ENCODE results near the gene IRF2BP2. TPM values are rescaled to one million over a fixed set of nuclear protein-coding genes. Genes with fewer than 3 reads are reported as not detected.

Gene IRF2BP2
- total RNA-seq, 1 donor from 2014 or later = 63.5 TPM

GRCh38 chr1:234614081-234614489 lies 4.1 kb upstream of the IRF2BP2 start:
- DNase-seq (ENCODE audit: low read depth) = peak; percentile 35

GRCh38 chr1:234613128-234613875 lies 3.3 kb upstream of the IRF2BP2 start:
- peak; percentile 53 for DNase-seq (ENCODE audit: low read depth)

- peak; percentile 96 for DNase-seq (ENCODE audit: low read depth)
These were observed 2.6 kb upstream of the IRF2BP2 start for GRCh38 chr1:234612352-234613127.

- peak; percentile 72 for DNase-seq (ENCODE audit: low read depth)
These were observed 1.9 kb upstream of the IRF2BP2 start for GRCh38 chr1:234611847-234612351.

GRCh38 chr1:234611225-234611846 lies 1.4 kb upstream of the IRF2BP2 start:
- DNase-seq (ENCODE audit: low read depth) = peak; percentile 89

GRCh38 chr1:234610666-234611224 lies 767 bp upstream of the IRF2BP2 start:
- DNase-seq (ENCODE audit: low read depth) = peak; percentile 97

GRCh38 chr1:234609691-234610042 lies 311 bp downstream of the IRF2BP2 start:
- DNase-seq (ENCODE audit: low read depth) = no peak

- peak; percentile 53 for DNase-seq (ENCODE audit: low read depth)
These were observed 877 bp downstream of the IRF2BP2 start for GRCh38 chr1:234608911-234609690.

GRCh38 chr1:234608025-234608910 lies 1.7 kb downstream of the IRF2BP2 start:
- DNase-seq (ENCODE audit: low read depth) = peak; percentile 90

- peak; percentile 72 for DNase-seq (ENCODE audit: low read depth)
These were observed 2.6 kb downstream of the IRF2BP2 start for GRCh38 chr1:234607109-234608024.

GRCh38 chr1:234606784-234607108 lies 3.2 kb downstream of the IRF2BP2 start:
- no peak for DNase-seq (ENCODE audit: low read depth)

- DNase-seq (ENCODE audit: low read depth) = peak; percentile 64
These were observed 3.8 kb downstream of the IRF2BP2 start for GRCh38 chr1:234605983-234606783.

GRCh38 chr1:234605399-234605982 lies 4.5 kb downstream of the IRF2BP2 start:
- no peak for DNase-seq (ENCODE audit: low read depth)

GRCh38 chr1:234604495-234605398 lies 5.2 kb downstream of the IRF2BP2 start:
- peak; percentile 38 for DNase-seq (ENCODE audit: low read depth)

- DNase-seq (ENCODE audit: low read depth) = peak; percentile 52
These were observed 6.5 kb downstream of the IRF2BP2 start for GRCh38 chr1:234603221-234604204.

All from myocyte (in vitro differentiated cells).